EL (cell line): ENCODE data around the gene MEGF8.
"Not testable (repeated sequence)": the region's sequence is repeated elsewhere in the genome, so short reads cannot be mapped to it uniquely, and the experiment has no call there.

Experiments used
- DNase-seq: peaks from one replicate; pipeline ENCODE4 v3.0.0-alpha.2; 2016

Gene MEGF8

DNA sequence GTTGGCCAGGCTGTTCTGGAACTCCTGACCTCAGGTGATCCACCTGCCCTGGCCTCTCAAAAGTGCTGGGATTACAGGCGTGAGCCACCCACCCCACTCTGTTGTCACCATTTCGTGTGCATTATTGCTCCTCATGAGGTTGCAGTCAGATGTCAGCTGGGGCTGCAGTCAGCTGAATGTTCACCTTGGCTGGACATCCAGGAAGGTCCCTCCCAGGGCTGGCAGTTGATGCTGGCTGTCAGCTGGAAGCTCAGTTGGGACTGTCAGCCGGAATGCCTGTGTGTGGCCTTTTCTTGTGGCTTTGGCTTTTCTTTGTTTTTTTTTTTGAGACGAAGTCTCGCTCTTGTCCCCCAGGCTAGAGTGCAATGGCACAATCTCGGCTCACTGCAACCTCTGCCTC, 6.6 kb downstream of the MEGF8 start:
- DNase-seq, result no peak

DNA sequence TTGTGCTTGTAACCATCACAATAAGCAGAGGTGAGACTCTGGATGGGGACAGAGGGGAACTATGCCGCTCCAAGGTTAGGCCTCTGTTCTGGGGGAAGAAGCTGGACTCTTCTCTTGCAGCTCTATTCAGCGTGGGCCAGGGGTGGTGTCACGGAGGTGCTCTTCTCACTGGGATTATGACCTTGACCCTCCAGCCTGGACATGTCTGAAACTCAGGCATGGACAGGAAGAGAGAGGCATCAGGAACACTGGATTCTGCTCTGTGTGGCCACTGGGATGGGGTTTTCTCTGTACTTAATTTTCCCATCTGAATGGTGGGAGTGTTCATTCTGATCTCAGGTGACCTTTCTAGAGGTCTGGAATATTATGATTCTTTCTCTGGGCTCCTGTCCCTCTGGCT, 7.6 kb downstream of the MEGF8 start:
- no peak for DNase-seq

DNA sequence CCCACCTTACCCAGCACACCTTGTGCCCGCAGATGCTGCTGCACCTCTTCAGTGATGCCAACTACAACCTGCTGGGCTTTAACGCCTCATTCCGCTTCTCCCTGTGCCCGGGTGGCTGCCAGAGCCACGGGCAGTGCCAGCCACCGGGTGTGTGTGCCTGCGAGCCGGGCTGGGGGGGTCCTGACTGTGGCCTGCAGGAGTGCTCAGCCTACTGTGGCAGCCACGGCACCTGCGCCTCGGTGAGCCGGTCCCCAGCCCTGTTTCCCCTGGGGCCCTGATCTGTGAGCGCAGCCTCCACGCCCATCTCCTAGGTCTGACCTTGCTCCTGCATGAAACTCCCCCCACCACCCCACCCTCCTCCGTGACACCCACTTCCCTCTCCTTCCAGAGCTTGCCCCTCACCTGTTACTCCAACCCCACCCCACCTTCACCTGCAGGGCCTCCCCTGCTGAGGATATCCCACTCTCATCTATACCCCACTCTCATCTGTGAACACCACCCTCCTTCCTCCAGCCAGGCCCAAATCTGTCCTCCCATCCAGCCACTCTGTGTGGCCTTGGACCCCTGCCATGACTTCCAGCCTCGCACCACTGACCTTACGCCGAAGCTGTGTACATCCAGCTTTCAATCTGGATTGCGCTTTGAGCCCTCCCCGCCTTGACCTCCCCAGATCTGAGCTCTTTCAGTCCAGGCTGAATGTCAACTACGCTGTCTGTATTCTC, 8.7 kb downstream of the MEGF8 start:
- DNase-seq, result no peak

DNA sequence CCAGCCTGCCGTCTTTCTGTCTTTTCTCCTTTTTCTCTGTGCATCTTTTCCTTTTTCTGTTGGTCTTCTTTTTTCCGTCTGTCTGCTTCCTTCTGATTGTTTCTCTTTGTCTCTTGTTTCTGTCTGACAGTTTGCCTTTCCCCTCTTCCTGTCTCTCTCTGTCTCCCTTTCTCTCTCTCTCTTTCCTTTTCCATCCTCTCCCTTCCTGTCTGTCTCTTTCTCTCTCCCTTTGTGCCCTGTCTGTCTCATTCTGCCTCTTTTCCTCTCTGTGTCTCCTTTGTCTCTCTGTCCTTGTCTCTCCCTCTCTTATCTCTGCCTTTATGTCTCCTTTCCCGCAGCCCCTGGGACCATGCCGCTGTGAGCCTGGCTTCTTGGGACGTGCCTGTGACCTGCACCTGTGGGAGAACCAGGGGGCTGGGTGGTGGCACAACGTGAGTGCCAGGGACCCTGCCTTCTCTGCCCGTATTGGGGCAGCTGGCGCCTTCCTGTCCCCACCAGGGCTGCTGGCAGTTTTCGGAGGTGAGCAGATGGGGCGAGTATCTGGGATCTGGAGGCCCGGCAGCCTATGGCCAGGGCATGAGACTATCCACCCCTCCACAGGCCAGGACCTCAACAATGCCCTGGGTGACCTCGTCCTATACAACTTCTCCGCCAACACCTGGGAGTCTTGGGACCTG, 9.4 kb downstream of the MEGF8 start:
- no peak for DNase-seq

DNA sequence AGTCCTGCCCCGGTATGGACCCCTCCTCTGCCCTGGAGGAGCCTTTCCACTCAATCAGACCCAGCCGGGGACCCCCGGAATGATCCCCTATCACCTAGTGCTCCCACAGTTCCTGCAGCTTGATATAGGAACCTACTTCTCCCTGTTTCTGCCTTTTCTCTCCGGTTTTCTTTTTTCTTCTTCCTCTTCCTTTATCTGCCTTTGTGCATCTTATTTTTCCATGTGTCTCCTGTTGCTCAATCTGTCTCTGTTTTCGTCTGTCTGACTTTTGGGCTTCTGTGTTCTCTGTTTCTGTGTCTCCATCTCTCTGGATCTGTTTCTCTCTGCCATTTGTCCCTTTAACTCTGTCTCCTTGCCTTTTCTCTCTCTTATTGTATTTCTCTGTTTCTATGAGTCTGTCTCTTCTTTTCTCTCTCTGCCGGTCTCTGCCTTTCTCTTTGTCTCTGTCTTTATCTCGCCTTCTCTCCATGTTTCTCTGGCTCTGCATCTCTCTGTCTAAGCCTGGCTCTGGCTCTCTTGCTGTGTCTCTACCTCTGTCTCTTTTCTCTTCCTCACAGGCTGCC, 10.0 kb downstream of the MEGF8 start:
- DNase-seq, result no peak

DNA sequence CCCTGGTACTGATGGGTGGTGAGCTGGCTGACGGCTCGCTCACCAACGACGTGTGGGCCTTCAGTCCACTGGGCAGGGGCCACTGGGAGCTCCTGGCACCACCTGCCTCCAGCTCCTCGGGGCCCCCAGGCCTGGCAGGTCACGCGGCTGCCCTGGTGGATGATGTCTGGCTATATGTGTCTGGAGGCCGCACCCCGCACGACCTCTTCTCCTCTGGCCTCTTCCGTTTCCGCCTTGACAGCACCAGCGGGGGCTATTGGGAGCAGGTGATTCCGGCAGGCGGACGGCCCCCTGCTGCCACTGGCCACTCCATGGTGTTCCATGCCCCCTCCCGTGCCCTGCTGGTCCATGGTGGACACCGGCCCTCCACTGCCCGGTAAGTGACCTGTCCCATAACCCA, 10.5 kb downstream of the MEGF8 start:
- DNase-seq, result no peak

DNA sequence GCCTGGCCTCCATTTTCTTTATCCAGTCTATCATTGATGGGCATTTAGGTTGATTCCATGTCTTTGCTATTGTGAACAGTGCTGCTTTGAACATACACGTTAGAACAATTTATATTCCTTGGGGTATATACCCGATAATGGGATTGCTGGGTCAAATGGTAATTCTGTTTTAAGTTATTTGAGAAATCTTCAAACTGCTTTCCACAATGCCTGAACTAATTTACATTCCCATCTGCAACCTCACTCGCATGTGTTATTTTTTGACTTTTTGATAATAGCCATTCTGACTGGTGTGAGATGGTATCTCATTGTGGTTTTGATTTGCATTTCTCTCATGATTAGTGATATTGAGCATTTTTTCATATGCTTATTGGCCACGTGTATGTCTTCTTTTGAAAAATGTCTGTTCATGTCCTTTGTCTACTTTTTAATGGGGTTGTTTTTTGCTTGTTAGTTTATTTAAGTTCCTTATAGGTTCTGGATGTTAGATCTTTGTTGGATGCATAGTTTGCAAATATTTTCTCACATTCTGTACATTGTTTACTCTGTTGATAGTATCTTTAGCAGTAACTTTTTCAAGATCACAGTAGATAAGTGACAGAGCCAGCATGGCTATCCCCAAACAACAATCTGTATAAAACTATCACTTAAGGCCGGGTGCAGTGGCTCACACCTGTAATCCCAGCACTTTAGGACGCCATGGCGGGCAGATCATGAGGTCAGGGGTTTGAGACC, 13.9 kb downstream of the MEGF8 start:
- DNase-seq, result not testable (repeated sequence)

DNA sequence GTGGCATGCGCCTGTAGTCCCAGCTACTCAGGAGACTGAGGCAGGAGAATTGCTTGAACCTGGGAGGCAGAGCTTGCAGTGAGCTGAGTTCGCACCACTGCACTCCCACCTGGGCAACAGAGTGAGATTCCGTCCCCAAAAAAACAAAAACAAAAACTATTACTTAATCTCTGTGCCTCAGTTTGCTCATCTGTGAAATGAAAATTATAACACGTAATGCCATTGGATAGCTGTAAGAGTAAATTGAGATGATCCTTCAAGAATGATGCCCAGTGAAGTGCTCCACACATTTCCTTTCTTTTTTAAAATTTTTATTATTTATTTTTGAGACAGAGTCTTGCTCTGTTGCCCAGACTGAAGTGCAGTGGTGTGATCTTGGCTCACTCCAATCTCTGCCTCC, 14.5 kb downstream of the MEGF8 start:
- not testable (repeated sequence) for DNase-seq

DNA sequence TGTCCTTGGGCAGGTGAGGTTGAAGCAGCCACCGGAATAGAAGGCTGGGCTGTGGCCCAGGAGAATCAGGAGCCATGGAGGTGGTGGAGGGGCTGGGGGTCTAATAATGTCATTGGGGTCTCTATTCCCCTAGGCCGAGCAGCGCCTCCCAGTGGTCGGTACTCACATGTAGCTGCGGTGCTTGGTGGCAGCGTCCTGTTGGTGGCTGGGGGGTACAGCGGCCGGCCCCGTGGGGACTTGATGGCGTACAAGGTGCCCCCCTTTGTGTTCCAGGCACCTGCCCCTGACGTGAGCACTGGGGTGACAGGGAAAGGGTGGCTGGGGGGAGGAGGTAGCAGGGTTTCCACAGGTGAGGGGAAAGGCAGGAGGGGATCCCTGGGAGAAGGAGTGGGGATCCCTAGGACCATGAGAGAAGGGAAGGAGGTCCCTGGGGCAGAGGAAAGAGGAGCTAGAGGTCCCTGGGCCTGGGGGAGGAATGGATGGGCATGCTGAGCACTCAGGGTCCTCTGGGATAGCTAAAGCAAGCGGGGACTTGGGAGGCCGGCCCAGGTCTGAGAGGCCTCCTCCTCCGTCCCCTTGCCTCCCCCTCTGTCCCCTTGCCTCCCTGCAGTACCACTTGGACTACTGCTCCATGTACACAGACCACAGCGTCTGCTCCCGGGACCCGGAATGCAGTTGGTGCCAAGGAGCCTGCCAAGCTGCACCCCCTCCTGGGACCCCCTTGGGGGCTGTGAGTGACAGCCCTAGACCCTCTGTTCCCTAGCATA, 18.1 kb downstream of the MEGF8 start:
- no peak for DNase-seq

DNA sequence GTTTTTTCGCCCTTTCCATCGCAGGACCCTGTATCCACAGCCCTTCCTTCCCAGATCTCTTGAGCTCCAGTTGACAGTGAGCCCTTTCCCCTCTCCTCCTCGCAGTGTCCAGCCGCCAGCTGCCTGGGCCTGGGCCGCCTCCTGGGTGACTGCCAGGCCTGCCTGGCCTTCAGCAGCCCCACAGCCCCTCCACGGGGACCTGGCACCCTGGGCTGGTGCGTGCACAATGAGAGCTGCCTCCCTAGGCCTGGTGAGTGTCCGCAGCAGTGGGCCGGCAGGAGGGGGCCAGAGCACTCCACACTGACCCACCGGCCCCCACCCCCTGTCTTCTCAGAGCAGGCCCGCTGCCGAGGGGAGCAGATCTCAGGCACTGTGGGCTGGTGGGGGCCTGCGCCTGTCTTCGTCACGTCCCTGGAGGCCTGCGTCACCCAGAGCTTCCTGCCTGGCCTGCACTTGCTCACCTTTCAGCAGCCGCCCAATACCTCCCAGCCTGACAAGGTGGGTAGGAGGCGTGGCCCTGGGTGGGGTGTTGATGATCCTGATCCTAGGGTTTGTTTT, 19.0 kb downstream of the MEGF8 start:
- DNase-seq, result no peak

DNA sequence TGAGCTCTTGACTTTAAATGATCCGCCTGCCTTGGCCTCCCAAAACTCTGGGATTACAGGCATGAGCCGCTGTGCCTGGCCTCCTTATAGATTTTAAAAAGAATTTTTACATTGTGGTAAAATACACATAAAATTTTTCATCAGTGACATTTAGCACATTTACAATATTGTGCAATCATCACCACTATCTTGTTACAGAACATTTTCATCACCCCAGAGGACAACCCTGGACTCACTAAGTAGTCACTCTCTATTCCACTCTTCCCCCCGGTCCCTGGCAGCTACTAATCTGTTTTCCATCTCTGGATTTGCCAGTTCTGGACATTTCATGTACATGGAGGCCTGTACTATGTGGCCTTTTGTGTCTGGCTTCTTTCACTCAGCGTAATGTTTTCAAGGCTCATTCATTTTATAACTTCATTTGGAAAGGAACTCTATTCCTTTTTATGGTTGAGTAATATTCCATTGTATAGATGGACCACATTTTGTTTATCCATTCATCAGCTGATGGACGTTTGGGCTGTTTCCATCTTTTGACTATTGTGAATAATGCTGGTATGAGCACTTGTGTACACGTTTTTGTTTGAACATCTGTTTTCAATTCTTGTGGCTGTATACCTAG, 19.9 kb downstream of the MEGF8 start:
- no peak for DNase-seq

DNA sequence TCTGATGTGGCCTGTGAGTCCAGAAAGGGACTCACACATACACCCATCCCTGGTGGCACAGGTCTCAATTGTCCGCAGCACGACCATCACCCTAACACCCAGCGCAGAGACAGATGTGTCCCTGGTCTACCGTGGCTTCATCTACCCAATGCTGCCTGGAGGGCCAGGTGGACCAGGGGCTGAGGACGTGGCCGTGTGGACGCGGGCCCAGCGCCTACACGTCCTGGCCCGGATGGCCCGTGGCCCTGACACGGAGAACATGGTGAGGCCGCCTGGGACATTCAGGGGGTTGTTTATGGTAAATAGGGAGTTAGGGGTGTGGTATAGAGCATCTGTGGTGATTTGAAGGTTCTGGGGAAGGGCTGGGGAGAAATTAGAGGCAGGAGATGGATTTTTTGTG, 22.8 kb downstream of the MEGF8 start:
- DNase-seq, result no peak

DNA sequence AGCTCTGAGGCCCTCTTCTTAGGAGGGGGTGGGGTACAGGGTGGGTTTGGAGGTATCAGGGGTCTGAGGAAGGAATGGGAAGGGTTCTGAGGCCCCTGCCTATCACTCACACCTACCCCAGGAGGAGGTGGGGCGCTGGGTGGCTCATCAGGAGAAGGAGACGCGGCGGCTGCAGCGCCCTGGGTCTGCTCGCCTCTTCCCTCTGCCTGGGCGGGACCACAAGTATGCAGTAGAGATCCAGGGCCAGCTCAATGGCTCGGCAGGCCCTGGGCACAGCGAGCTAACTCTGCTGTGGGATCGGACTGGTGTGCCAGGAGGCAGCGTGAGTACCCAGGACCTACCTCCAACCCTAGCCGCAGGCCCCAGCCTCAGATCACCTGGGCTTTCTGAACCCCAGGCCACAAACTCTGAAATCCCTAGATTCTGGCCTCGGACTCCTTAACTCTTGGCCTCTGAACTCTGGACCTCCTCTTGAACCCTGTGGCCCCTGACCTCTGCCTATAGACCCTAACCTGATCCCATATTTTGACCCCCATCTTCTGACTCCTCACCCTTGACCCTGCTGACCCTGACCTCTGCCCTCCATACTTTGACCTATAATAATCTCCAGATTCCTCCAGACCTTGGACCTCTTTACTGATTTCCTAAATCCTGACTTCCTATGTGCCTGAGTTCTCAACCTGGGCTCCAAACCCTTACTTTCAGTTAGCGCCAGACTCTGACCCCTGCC, 24.1 kb downstream of the MEGF8 start:
- no peak for DNase-seq

DNA sequence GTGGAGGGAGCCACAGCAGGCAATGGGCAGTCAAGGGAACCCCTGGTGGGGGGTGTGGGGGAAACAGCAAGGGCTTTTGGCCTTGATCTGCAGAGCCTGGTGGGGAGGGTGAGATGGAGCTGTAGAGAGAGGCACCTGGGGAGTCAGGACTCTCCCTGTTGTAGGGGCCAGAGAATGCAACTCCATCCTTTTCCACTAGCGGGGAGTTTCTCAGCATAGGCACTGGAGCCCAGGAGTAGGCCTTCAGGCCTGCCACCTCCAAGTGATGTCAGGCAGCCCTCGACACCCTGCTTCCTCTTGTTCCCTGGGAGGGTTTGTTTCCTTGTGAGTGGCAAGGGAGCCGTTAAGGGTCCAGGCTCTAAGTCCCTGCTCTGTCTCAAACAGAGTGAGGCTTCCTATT, 25.0 kb downstream of the MEGF8 start:
- no peak for DNase-seq

DNA sequence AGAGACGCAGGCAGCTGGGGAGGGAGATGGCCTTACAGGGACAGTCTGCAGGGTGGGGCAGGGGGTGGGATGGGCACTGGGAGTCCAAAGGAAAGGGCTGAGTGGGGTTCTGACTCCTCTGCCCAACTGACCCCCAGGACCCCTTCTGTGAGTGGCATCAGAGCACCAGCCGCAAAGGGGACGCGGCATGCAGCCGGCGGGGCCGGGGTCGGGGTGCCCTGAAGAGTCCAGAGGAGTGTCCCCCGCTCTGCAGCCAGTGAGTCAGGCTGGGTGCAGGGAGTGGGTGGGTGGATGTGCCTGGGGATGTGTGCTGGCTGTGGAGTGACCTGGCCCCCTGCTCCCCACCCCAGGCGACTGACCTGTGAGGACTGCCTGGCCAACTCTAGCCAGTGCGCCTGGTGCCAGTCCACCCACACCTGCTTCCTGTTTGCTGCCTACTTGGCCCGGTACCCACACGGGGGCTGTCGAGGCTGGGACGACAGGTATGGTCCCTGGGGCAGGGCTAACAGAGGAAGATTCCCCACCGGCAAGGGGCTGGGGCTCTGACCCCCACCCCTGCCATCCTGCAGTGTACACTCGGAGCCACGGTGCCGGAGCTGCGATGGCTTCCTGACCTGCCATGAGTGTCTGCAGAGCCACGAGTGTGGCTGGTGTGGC, 25.8 kb downstream of the MEGF8 start:
- no peak for DNase-seq

DNA sequence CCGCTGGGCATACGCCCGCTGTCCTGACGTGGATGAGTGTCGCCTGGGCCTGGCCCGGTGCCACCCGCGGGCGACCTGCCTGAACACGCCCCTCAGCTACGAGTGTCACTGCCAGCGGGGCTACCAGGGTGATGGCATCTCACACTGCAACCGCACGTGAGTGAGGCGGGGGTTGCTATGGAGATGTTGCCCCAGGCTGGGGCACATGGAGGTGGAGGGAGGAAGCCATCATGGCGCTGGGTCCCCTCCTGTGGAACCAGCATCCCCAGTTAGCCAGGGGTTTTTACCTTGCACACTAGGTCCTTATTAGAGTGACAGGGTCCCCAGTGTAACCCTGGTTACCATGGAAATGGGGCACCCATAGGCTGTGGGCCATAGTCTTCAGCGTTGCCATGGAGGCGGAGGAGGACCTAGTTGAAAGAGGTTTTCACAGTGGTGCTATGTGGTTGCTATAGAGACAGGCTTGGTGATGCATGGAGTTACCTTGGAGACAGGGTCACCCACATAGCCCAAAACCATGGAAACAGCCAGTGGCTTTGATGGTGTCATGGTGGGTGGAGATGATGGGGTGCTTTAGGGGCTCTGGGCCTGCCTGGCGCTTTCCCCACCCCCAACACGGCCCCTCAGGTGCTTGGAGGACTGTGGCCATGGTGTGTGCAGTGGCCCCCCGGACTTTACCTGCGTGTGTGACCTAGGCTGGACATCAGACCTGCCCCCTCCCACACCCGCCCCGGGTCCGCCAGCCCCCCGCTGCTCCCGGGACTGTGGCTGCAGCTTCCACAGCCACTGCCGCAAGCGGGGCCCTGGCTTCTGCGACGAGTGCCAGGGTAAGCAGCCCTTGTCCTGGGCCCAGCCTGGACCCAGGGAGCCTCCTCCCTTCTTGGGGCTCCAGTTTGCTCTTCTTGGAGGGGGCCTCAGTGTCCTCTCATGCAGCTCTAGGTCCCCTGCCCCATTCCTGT, 27.1 kb downstream of the MEGF8 start:
- DNase-seq, result no peak

DNA sequence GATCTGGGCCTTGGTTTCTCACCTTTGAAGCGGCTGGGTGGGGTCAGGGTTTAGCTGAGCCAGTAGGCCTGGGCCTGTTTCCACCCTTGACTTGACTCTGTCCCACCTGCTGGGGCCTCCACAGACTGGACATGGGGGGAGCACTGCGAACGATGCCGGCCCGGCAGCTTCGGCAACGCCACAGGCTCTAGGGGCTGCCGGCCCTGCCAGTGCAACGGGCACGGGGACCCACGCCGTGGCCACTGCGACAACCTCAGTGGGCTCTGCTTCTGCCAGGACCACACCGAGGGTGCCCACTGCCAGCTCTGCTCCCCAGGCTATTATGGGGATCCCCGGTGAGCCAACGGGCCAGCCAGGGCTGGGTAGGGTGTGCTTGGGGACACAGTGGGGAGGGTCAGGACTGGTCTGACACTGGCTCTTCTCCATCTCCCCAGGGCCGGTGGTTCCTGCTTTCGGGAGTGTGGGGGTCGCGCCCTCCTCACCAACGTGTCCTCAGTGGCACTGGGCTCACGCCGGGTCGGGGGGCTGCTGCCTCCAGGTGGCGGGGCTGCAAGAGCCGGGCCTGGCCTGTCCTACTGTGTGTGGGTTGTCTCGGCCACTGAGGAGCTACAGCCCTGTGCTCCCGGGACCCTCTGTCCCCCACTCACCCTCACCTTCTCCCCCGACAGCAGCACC, 28.0 kb downstream of the MEGF8 start:
- no peak for DNase-seq

DNA sequence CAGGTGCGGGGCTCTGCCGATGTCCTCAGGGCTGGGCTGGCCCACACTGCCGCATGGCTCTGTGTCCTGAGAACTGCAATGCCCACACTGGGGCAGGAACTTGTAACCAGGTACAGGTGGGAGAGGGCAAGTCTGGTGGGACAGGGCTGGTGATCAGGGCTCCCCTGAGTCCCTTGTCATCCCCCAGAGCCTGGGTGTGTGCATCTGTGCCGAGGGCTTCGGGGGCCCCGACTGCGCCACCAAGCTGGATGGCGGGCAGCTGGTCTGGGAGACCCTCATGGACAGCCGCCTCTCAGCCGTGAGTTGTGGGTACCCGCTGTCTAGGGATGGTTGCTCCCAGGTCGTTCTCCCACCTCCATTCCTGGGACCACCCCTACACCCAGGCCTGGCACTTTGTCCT, 30.5 kb downstream of the MEGF8 start:
- DNase-seq, result no peak

DNA sequence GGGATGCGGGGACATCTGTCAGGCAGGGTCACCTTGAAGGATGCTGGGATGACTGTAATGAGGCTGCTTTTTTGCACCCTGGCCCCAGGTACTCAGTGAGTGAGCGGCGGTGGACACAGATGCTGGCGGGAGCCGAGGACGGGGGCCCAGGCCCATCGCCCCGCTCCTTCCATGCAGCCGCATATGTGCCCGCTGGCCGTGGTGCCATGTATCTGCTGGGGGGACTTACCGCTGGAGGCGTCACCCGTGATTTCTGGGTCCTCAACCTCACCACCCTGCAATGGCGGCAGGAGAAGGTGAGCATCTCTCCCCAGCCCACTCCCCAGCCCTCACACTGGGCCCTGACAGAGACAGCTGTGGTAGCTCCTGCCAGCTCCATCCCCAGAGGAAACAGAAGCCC, 31.3 kb downstream of the MEGF8 start:
- DNase-seq, result no peak
